HEK293 (cell line): ENCODE measurements around the gene CCDC170.

Experiments
- CTCF ChIA-PET: fragments of 350-600 bp; formaldehyde crosslinking; extraction: SDS; loops from one replicate; lab custom pipeline; 2021; ENCODE audit warnings: antibody characterized with exemption; lab: Yijun Ruan, JAX
- POLR2A ChIA-PET: fragments of 300-600 bp; formaldehyde crosslinking; extraction: SDS; loops from one replicate; lab custom pipeline; 2020; ENCODE audit warnings: antibody characterized with exemption, inconsistent platforms; lab: Yijun Ruan, JAX
- H3K27ac ChIP-seq: fragments of 200-500 bp; sonication (Bioruptor generic); 2 replicates; pipeline ENCODE4 v1.5.1; 2014; ENCODE audit warnings: low read depth, low read length, control low read depth, inconsistent platforms; ENCODE audit errors: extremely low read depth
- H3K36me3 ChIP-seq, 2 experiments: fragments of 200-500 bp in 1 of 2; sonication (Bioruptor generic) in 1 of 2; 1 replicate in 1 of 2; 2 replicates in 1 of 2; pipeline ENCODE4 v1.5.1; 2014 to 2017; ENCODE audit warnings: inconsistent platforms in 2 of 2, low read length in 2 of 2; ENCODE audit not compliant: control insufficient read depth in 2 of 2, insufficient read depth in 1 of 2
- H3K4me1 ChIP-seq: fragments of 200-500 bp; sonication (Bioruptor generic); 2 replicates; pipeline ENCODE4 v1.5.1; 2014; ENCODE audit warnings: mild to moderate bottlenecking, low read length, inconsistent platforms; ENCODE audit not compliant: control insufficient read depth, insufficient read depth
- H3K4me3 ChIP-seq: 2 replicates; pipeline ENCODE4 v1.5.1; 2011; ENCODE audit warnings: low read depth, mild to moderate bottlenecking, control low read depth, low read length, moderate library complexity
- H3K9me3 ChIP-seq: fragments of 200-500 bp; sonication (Bioruptor generic); 2 replicates; pipeline ENCODE4 v1.5.1; 2014; ENCODE audit warnings: low read depth, low read length, inconsistent platforms; ENCODE audit not compliant: control insufficient read depth, insufficient read depth
- ATF2 ChIP-seq: fragments of 450-650 bp; formaldehyde crosslinking; IDR thresholded peaks from 2 replicates; pipeline ENCODE4 v1.5.1; 2016; ENCODE audit warnings: missing biosample characterization, missing genetic modification characterization, low read depth
- KLF17 ChIP-seq: fragments of 450-650 bp; formaldehyde crosslinking; IDR thresholded peaks from 2 replicates; pipeline ENCODE4 v1.5.1; 2016; ENCODE audit warnings: missing biosample characterization, missing genetic modification characterization
- OSR2 ChIP-seq: fragments of 450-650 bp; formaldehyde crosslinking; IDR thresholded peaks from 2 replicates; pipeline ENCODE4 v1.5.1; 2016; ENCODE audit warnings: missing biosample characterization, missing genetic modification characterization
- ZBTB10 ChIP-seq: fragments of 450-650 bp; formaldehyde crosslinking; IDR thresholded peaks from 2 replicates; pipeline ENCODE4 v1.5.1; 2016; ENCODE audit warnings: missing biosample characterization, missing genetic modification characterization
- ZNF335 ChIP-seq: fragments of 450-650 bp; formaldehyde crosslinking; conservative IDR thresholded peaks from 2 replicates; pipeline ENCODE4 v1.5.1; 2016; ENCODE audit warnings: missing biosample characterization, missing genetic modification characterization
- ZNF341 ChIP-seq: fragments of 450-650 bp; formaldehyde crosslinking; IDR thresholded peaks from 2 replicates; pipeline ENCODE4; 2016; ENCODE audit warnings: low read depth, missing biosample characterization, missing genetic modification characterization
- ZNF350 ChIP-seq: fragments of 450-650 bp; formaldehyde crosslinking; IDR thresholded peaks from 2 replicates; pipeline ENCODE4 v1.5.0; 2017; ENCODE audit warnings: missing biosample characterization, mild to moderate bottlenecking, missing genetic modification characterization
- ZNF398 ChIP-seq: fragments of 450-650 bp; formaldehyde crosslinking; IDR thresholded peaks from 2 replicates; pipeline ENCODE4 v1.5.1; 2017; ENCODE audit warnings: missing biosample characterization, missing genetic modification characterization
- ZNF530 ChIP-seq: fragments of 450-650 bp; formaldehyde crosslinking; IDR thresholded peaks from 2 replicates; pipeline ENCODE4 v1.5.1; 2016; ENCODE audit warnings: low read depth, missing biosample characterization, missing genetic modification characterization
- ZNF624 ChIP-seq: fragments of 450-650 bp; formaldehyde crosslinking; IDR thresholded peaks from 2 replicates; pipeline ENCODE4 v1.5.1; 2017; ENCODE audit warnings: missing biosample characterization, missing genetic modification characterization
- ZNF639 ChIP-seq: fragments of 450-650 bp; formaldehyde crosslinking; IDR thresholded peaks from 2 replicates; pipeline ENCODE4 v1.5.1; 2016; ENCODE audit warnings: missing biosample characterization, missing genetic modification characterization
- ZNF747 ChIP-seq: fragments of 450-650 bp; formaldehyde crosslinking; IDR thresholded peaks from 2 replicates; pipeline ENCODE4 v1.5.1; 2016; ENCODE audit warnings: missing biosample characterization, missing genetic modification characterization
- ZNF791 ChIP-seq: fragments of 450-650 bp; formaldehyde crosslinking; IDR thresholded peaks from 2 replicates; pipeline ENCODE4 v1.5.1; 2016; ENCODE audit warnings: missing biosample characterization, missing genetic modification characterization
- ZNF792 ChIP-seq: fragments of 450-650 bp; formaldehyde crosslinking; IDR thresholded peaks from 2 replicates; pipeline ENCODE4 v1.5.1; 2016; ENCODE audit warnings: missing biosample characterization, missing genetic modification characterization
- ZNF843 ChIP-seq: fragments of 450-650 bp; formaldehyde crosslinking; IDR thresholded peaks from 2 replicates; pipeline ENCODE4 v1.5.1; 2016; ENCODE audit warnings: missing biosample characterization, missing genetic modification characterization
- ZSCAN18 ChIP-seq: fragments of 450-650 bp; formaldehyde crosslinking; IDR thresholded peaks from 2 replicates; pipeline ENCODE4 v1.5.1; 2016; ENCODE audit warnings: missing biosample characterization, missing genetic modification characterization

CCDC170 gene

GRCh38 chr6:151656392-151656791, 162.6 kb downstream of the CCDC170 start:
- POLR2A ChIA-PET: no interaction called here
- TF ChIP-seq ZNF341 (tag by site-specific recombination) (no peak), ZNF747 (tag by site-specific recombination) (no peak), ZNF624 (tag by site-specific recombination) (no peak), ZBTB10 (tag by site-specific recombination) (no peak), ZNF792 (no peak)
- no peak overlapping the region for H3K4me3 ChIP-seq
- no peaks in the 10 kb centered on the region for H3K4me1 ChIP-seq
- CTCF ChIA-PET: interaction anchor here (0.8 to 1.8 kb wide), 5 partner anchors 8 to 469 kb away, joined by 3 to 6 read pairs (median 4); no protein-coding TSS in a partner anchor
- no peaks in the 10 kb centered on the region for H3K36me3 ChIP-seq
- no peak overlapping the region for H3K27ac ChIP-seq
- H3K9me3 ChIP-seq: no peaks in the 10 kb centered on the region

GRCh38 chr6:151658091-151658490, 164.3 kb downstream of the CCDC170 start:
- TF ChIP-seq ZNF843 (tag by site-specific recombination) (no peak), ZNF350 (no peak), OSR2 (tag by site-specific recombination) (no peak), ZNF791 (no peak), ATF2 (tag by site-specific recombination) (no peak), ZSCAN18 (tag by site-specific recombination) (no peak), ZNF398 (tag by site-specific recombination) (no peak), ZNF335 (no peak), ZNF639 (tag by site-specific recombination) (no peak), KLF17 (tag by site-specific recombination) (no peak), ZNF530 (no peak)
- Histone ChIP-seq H3K27ac (no peak overlapping the region), H3K4me1 (no peaks in the 10 kb centered on the region), H3K36me3 (no peaks in the 10 kb centered on the region), H3K4me3 (no peak overlapping the region), H3K9me3 (no peaks in the 10 kb centered on the region)
- ChIA-PET POLR2A (no interaction called here), CTCF (interaction anchor here (1.5 to 2.4 kb wide), 2 partner anchors 8 to 18 kb away, joined by 3 to 10 read pairs; no protein-coding TSS in a partner anchor)
